K562 treated with DMSO at 1 percent for 4 hours (cell line): ENCODE measurements around the gene DCDC1. TPM values are rescaled to one million over a fixed set of nuclear protein-coding genes. Genes with fewer than 3 reads are reported as not detected.

ENCODE experiments used
- total RNA-seq: library from RNA; unstranded; fragments of 300-600 nt; gene quantifications from 2 replicates; pipeline ENCODE4 v1.2.3, GENCODE V29; 2022; ENCODE audit not compliant: insufficient read depth

The DCDC1 gene
- total RNA-seq = not detected in 2 replicates

GRCh38 chr11:31369348-31370329 is at the start of gene DCDC1, which contains the start of gene DNAJC24:
Gene DCDC1, minus strand, starts transcription at chr11:31369739. Its CDS starts 41,459 bp downstream, at chr11:31328280.
Gene DNAJC24, plus strand, starts transcription at chr11:31369860. Its CDS starts 889 bp downstream, at chr11:31370749.

Other genes with a start within 250 kb of the DCDC1 start
- 4.8 and 5.7 TPM in 2 replicates for gene DNAJC24, start 121 bp upstream of the DCDC1 start, total RNA-seq
- 16.2 and 26.6 TPM in 2 replicates for gene IMMP1L, start 139.9 kb upstream of the DCDC1 start, total RNA-seq
- gene ELP4, start 140.0 kb upstream of the DCDC1 start, total RNA-seq = 18.1 and 21.9 TPM in 2 replicates